ENCODE measurements around the gene SKP1. TPM values are rescaled to one million over a fixed set of nuclear protein-coding genes. Genes with fewer than 3 reads are reported as not detected.
"Not testable (repeated sequence)": the region's sequence is repeated elsewhere in the genome, so short reads cannot be mapped to it uniquely, and the experiment has no call there.

SKP1 gene
- total and polyA plus RNA-seq, 7 donors, result 193 to 938 (median 320) TPM

DNA sequence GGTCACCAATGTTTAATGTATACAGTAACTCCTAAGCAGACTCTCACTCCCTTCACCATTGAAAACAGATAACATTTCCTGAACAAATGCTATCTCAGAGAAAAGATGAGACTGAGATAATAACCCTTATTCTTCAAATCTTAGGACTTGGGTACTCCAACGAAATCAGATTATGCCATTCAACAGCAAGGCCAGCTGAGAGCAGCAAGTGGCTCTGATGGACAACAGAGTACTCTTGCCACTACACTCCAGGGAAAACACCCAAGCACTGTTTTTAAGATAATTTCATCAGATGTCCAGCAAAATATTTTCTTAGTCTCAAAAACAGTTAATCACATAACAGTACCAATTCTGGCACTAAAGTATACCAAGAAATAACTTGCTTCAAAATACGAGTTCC is 39.0 kb upstream of the SKP1 start:
- WGBS, 2 donors, result 85 to 90% methylated on average over 2 of the region's 2 CpGs
- H3K4me1 ChIP-seq, result peaks cover 0 to 92% (median 66%) of the 10 kb centered on the region in 4 donors
- intact Hi-C loops (cut with DNase I), result no loop called here

DNA sequence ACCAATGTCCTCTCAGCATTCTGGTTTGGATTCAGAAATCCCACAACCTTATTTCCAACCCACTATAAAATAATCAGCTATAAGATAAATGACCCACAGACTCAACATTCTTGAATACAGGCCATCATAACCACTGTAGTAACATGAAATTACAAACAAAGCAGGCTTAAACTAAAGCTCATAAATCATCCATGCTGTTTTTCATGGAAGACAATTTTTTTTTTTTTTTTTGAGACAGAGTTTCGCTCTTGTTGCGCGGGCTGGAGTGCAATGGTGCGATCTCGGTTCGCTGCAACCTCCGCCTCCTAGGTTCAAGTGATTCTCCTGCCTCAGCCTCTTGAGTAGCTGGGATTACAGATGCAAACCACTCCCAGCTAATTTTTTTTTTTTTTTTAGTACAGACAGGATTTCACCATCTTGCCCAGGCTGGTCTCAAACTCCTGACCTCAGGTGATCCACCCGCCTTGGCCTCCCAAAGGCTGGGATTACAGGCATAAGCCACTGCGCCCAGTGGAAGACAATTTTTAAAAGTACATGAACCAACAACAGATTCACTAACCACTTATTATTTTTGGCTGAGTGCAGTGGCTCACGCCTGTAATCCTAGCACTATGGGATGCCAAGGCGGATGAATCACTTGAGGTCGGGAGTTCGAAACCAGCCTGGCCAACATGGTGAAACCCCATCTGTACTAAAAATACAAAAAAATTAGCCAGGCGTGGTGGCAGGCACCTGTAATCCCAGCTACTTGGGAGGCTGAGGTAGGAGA is 34.7 kb upstream of the SKP1 start:
- Histone ChIP-seq H3K4me3 (peak overlapping the region in 1 of 4 donors; percentile 6), H3K4me1 (peaks cover 0 to 92% (median 62%) of the 10 kb centered on the region in 4 donors)
- WGBS, 2 donors, result 90 to 94% methylated on average over 14 of the region's 14 CpGs

More for the DNA sequence above, 39.0 kb upstream of the SKP1 start:
- Histone ChIP-seq H3K9me3 (no peaks in the 10 kb centered on the region), H3K36me3 (peaks cover 0 to 2% (median 0%) of the 10 kb centered on the region in 4 donors), H3K4me3 (no peak overlapping the region), H3K27ac (no peak overlapping the region), H3K27me3 (no peaks in the 10 kb centered on the region)
- DNase-seq, result no peak
- no peak for TF ChIP-seq EP300 (IDR thresholded peaks at IDR 0.05)
- TF ChIP-seq POLR2AphosphoS5 (IDR thresholded peaks at IDR 0.05), result no peak
- TF ChIP-seq, protein P1, sequence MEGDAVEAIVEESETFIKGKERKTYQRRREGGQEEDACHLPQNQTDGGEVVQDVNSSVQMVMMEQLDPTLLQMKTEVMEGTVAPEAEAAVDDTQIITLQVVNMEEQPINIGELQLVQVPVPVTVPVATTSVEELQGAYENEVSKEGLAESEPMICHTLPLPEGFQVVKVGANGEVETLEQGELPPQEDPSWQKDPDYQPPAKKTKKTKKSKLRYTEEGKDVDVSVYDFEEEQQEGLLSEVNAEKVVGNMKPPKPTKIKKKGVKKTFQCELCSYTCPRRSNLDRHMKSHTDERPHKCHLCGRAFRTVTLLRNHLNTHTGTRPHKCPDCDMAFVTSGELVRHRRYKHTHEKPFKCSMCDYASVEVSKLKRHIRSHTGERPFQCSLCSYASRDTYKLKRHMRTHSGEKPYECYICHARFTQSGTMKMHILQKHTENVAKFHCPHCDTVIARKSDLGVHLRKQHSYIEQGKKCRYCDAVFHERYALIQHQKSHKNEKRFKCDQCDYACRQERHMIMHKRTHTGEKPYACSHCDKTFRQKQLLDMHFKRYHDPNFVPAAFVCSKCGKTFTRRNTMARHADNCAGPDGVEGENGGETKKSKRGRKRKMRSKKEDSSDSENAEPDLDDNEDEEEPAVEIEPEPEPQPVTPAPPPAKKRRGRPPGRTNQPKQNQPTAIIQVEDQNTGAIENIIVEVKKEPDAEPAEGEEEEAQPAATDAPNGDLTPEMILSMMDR (IDR thresholded peaks at IDR 0.05), result no peak
- TF ChIP-seq POLR2A (IDR thresholded peaks at IDR 0.05), result no peak

DNA sequence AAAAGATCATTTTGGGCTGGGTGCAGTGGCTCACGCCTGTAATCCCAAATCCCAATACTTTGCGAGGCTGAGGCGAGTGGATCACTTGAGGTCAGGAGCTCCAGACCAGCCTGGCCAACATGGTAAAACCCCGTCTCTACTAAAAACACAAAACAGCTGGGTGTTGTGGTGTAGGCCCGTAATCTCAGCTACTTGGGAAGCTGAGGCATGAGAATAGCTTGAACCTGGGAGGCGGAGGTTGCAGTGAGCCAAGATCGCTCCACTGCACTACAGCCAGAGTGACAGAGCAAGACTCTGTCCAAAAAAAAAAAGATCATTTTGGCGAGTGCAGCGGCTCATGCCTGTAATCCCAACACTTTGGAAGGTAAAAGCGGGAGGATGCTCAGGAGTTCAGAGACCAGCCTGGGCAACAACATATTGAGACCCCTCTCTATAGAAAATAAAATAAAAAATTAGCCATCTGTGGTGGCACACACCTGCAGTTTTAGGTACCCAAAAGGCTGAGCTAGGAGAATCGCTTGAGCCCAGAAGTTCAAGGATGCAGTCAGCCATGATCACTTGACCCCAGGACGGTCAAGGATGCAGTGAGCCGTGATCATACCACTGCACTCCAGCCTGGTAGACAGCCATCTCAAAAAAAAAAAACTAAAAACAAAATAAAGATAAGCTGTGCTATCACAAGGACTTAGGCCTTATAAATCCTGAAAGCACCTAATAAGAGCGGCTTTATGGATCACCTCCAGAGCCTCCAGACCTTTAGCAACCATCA is 32.9 kb upstream of the SKP1 start:
- intact Hi-C loops (cut with DNase I), result no loop called here
- Histone ChIP-seq H3K27ac (no peak overlapping the region), H3K9me3 (no peaks in the 10 kb centered on the region), H3K4me1 (peaks cover 0 to 81% (median 54%) of the 10 kb centered on the region in 4 donors), H3K4me3 (no peak overlapping the region), H3K36me3 (peaks cover 0 to 3% (median 0%) of the 10 kb centered on the region in 4 donors), H3K27me3 (no peaks in the 10 kb centered on the region)
- TF ChIP-seq, protein P1 (IDR thresholded peaks at IDR 0.05), result no peak
- TF ChIP-seq POLR2A (IDR thresholded peaks at IDR 0.05), result no peak
- TF ChIP-seq POLR2AphosphoS5 (IDR thresholded peaks at IDR 0.05), result no peak
- TF ChIP-seq EP300 (IDR thresholded peaks at IDR 0.05), result no peak
- no peak for DNase-seq
- 71 to 72% methylated on average over 14 of the region's 14 CpGs for WGBS, 2 donors

More for the DNA sequence above, 34.7 kb upstream of the SKP1 start:
- DNase-seq; H3K9me3 ChIP-seq; intact Hi-C loops (cut with DNase I); H3K36me3 ChIP-seq; H3K27me3 ChIP-seq: not testable (repeated sequence)
- TF ChIP-seq POLR2AphosphoS5 (IDR thresholded peaks at IDR 0.05), result peak in 1 of 4 donors; percentile 25
- H3K27ac ChIP-seq, result peak overlapping the region in 1 of 4 donors; percentile 36

DNA sequence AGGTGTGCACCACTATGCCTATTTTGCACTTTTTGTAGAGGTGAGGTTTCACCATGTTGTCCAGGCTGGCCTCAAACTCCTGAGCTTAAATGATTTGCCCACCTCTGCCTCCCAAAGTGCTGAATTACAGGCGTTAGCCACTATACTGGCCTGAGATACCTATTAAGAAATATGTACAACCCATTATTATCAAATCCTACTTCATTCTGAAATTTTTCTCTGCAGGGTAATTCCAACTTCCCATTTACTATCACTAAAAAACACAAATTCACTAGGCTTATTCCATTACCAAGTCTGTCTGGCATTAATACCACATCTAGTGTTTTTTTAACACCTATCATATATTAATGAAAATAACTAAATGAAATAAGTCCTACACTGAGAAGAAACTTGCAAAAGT is 30.9 kb upstream of the SKP1 start:
- Histone ChIP-seq H3K9me3 (no peaks in the 10 kb centered on the region), H3K36me3 (peaks cover 0 to 21% (median 7%) of the 10 kb centered on the region in 4 donors), H3K4me1 (peaks cover 0 to 68% (median 48%) of the 10 kb centered on the region in 4 donors), H3K27ac (no peak overlapping the region), H3K27me3 (no peaks in the 10 kb centered on the region), H3K4me3 (no peak overlapping the region)
- WGBS, 2 donors, result 82 to 83% methylated on average over 1 of the region's 1 CpG
- TF ChIP-seq POLR2AphosphoS5 (IDR thresholded peaks at IDR 0.05), result no peak
- TF ChIP-seq, protein P1 (IDR thresholded peaks at IDR 0.05), result no peak
- TF ChIP-seq POLR2A (IDR thresholded peaks at IDR 0.05), result no peak
- no peak for TF ChIP-seq EP300 (IDR thresholded peaks at IDR 0.05)
- intact Hi-C loops (cut with DNase I), result no loop called here
- no peak for DNase-seq

DNA sequence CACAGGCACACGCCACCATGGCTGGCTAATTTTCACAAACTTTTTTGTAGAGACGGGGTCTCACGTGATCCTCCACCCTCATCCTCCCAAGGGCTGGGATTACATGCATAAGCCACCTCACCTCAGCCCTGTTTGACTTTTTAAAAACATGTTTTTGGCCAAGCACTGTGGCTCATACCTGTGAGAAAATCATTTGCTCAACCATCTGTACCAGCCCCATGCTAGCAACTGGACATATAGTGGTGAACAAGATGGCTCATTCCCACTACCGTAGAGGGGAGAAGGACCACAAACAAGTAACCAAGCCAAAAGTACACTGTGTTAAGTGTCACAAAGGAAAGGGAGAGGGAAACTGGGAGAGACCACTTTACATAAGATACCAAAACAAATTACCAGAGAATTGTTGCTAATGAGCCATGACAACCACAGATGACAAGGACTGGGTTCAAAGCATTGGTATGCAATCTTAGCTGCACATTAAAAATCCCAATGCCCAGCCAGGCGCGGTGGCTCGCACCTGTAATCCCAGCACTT is 29.9 kb upstream of the SKP1 start:
- TF ChIP-seq POLR2AphosphoS5 (IDR thresholded peaks at IDR 0.05) (no peak), EP300 (IDR thresholded peaks at IDR 0.05) (no peak), POLR2A (IDR thresholded peaks at IDR 0.05) (no peak)
- TF ChIP-seq, protein P1 (IDR thresholded peaks at IDR 0.05), result no peak
- Histone ChIP-seq H3K27ac (no peak overlapping the region), H3K4me1 (peaks cover 0 to 58% (median 42%) of the 10 kb centered on the region in 4 donors), H3K4me3 (no peak overlapping the region), H3K27me3 (no peaks in the 10 kb centered on the region), H3K36me3 (peaks cover 0 to 26% (median 7%) of the 10 kb centered on the region in 4 donors), H3K9me3 (no peaks in the 10 kb centered on the region)
- no peak for DNase-seq
- 81 to 82% methylated on average over 7 of the region's 7 CpGs for WGBS, 2 donors
- intact Hi-C loops (cut with DNase I), result no loop called here
